Prostate gland (tissue), 2 donors: ENCODE measurements around the gene DSCAML1.

Experiments
- POLR2A ChIP-seq: fragments of 450-650 bp; IDR thresholded peaks from one replicate; pipeline ENCODE4 v1.6.1; 2016; ENCODE audit warnings: antibody characterized with exemption, mild to moderate bottlenecking
- POLR2AphosphoS5 ChIP-seq: sonication (generic); formaldehyde crosslinking; IDR thresholded peaks from one replicate; pipeline ENCODE4 v1.6.1; 2017; ENCODE audit warnings: antibody characterized with exemption
- TF ChIP-seq, protein P1 (sequence below), 4 experiments: fragments of 200-600 bp in 2 of 4; fragments of 450-650 bp in 2 of 4; sonication (generic) in 2 of 4; IDR thresholded peaks; 1 replicate in 3 of 4; 2 replicates in 1 of 4; pipeline ENCODE4 v1.5.1; 2016 to 2019; ENCODE audit warnings: antibody characterized with exemption in 4 of 4, mild to moderate bottlenecking in 2 of 4, moderate library complexity in 2 of 4

GRCh38 chr11:117457031-117457785, 339.8 kb downstream of the DSCAML1 start:
- TF ChIP-seq, protein P1, sequence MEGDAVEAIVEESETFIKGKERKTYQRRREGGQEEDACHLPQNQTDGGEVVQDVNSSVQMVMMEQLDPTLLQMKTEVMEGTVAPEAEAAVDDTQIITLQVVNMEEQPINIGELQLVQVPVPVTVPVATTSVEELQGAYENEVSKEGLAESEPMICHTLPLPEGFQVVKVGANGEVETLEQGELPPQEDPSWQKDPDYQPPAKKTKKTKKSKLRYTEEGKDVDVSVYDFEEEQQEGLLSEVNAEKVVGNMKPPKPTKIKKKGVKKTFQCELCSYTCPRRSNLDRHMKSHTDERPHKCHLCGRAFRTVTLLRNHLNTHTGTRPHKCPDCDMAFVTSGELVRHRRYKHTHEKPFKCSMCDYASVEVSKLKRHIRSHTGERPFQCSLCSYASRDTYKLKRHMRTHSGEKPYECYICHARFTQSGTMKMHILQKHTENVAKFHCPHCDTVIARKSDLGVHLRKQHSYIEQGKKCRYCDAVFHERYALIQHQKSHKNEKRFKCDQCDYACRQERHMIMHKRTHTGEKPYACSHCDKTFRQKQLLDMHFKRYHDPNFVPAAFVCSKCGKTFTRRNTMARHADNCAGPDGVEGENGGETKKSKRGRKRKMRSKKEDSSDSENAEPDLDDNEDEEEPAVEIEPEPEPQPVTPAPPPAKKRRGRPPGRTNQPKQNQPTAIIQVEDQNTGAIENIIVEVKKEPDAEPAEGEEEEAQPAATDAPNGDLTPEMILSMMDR (IDR thresholded peaks at IDR 0.05), result no peak
- TF ChIP-seq POLR2A (no peak), POLR2AphosphoS5 (no peak)
